Activated CD4-positive, alpha-beta T cell treated with anti-CD3 and anti-CD28 coated beads, Interleukin-2, amount 50 U/mL, for 24 hours (primary cell): ENCODE data around the gene AQP12A.
"Not testable (repeated sequence)": the region's sequence is repeated elsewhere in the genome, so short reads cannot be mapped to it uniquely, and the experiment has no call there.

Experiments used
- DNase-seq, 2 donors: peaks; one replicate each; pipeline ENCODE4 v3.0.0-alpha.2; 2020; ENCODE audit warnings: low read depth in 1 of 2, low spot score in 1 of 2

AQP12A gene

GRCh38 chr2:240655931-240656886 is 35.5 kb upstream of the AQP12A start:
- no peak for DNase-seq

- not testable (repeated sequence) for DNase-seq
These were observed 31.8 kb upstream of the AQP12A start for GRCh38 chr2:240659883-240660282.

- DNase-seq = no peak
These were observed 29.0 kb upstream of the AQP12A start for GRCh38 chr2:240662681-240663080.

- no peak for DNase-seq
These were observed 28.0 kb upstream of the AQP12A start for GRCh38 chr2:240663546-240664190.

GRCh38 chr2:240664622-240665021 is 27.0 kb upstream of the AQP12A start:
- no peak for DNase-seq

GRCh38 chr2:240670402-240670801 is 21.3 kb upstream of the AQP12A start:
- DNase-seq = no peak

- no peak for DNase-seq
These were observed 20.7 kb upstream of the AQP12A start for GRCh38 chr2:240670950-240671349.

- DNase-seq = no peak
These were observed 19.5 kb upstream of the AQP12A start for GRCh38 chr2:240672076-240672700.

GRCh38 chr2:240672701-240673190 is 18.9 kb upstream of the AQP12A start:
- no peak for DNase-seq

- not testable (repeated sequence) for DNase-seq
These were observed 17.0 kb upstream of the AQP12A start for GRCh38 chr2:240674461-240675184.

- DNase-seq = not testable (repeated sequence)
These were observed 16.3 kb upstream of the AQP12A start for GRCh38 chr2:240675345-240675744.

- DNase-seq = not testable (repeated sequence)
These were observed 13.6 kb upstream of the AQP12A start for GRCh38 chr2:240678043-240678442.

- DNase-seq = not testable (repeated sequence)
These were observed 12.8 kb upstream of the AQP12A start for GRCh38 chr2:240678909-240679308.

GRCh38 chr2:240680185-240680584 is 11.5 kb upstream of the AQP12A start:
- DNase-seq = not testable (repeated sequence)

- DNase-seq = not testable (repeated sequence)
These were observed 9.0 kb upstream of the AQP12A start, which contains the start of gene AQP12B for GRCh38 chr2:240682431-240683224. AQP12B (minus strand) TSS chr2:240682885; CDS start chr2:240682837, 48 bp downstream.

GRCh38 chr2:240683329-240683979 is 8.2 kb upstream of the AQP12A start:
- DNase-seq = not testable (repeated sequence)

GRCh38 chr2:240683980-240684728 is 7.5 kb upstream of the AQP12A start:
- not testable (repeated sequence) for DNase-seq

GRCh38 chr2:240685771-240686371 is 5.8 kb upstream of the AQP12A start:
- DNase-seq = no peak
